HCT116 (cell line): ENCODE data around the gene XG. TPM values are rescaled to one million over a fixed set of nuclear protein-coding genes. Genes with fewer than 3 reads are reported as not detected.
"Not testable (repeated sequence)": the region's sequence is repeated elsewhere in the genome, so short reads cannot be mapped to it uniquely, and the experiment has no call there.

Experiments
- ATAC-seq: fragments of 200-7000 bp; cut with Tn5 transposase; 2 replicates; pipeline ENCODE4 v1.9.1; 2020; ENCODE audit warnings: mild to moderate bottlenecking, moderate library complexity
- BruUV-seq: library from RNA; stranded (reverse); fragments of 400-500 nt; replicated peaks from 2 replicates; lab custom pipeline; 2021; lab: Mats Ljungman, UMichigan
- CTCF ChIA-PET: fragments of 300-600 bp; sonication (Branson Sonifier 250); formaldehyde crosslinking; loops from one replicate; lab custom pipeline; 2021; ENCODE audit warnings: antibody characterized with exemption; lab: Charles Lee
- POLR2A ChIA-PET: fragments of 300-600, 350-600 bp; sonication (Branson Sonifier 250); formaldehyde crosslinking; loops from one replicate; lab custom pipeline; 2021; ENCODE audit warnings: antibody characterized with exemption; lab: Charles Lee
- RAD21 ChIA-PET, 2 experiments: fragments of 300-600 bp; sonication (Branson Sonifier 250); formaldehyde crosslinking; loops; one replicate each; lab custom pipeline; 2023; ENCODE audit warnings: low total read pairs in 2 of 2; ENCODE audit not compliant: uncharacterized antibody in 2 of 2, unreplicated experiment in 2 of 2, low non-redundant PET in 1 of 2; lab: Charles Lee
- DNase-seq: peaks from one replicate; pipeline ENCODE4 v3.0.0-alpha.2; 2010; ENCODE audit warnings: low read depth, low spot score
- H2AFZ ChIP-seq: fragments of 200-600 bp; shearing (Covaris generic), sonication (generic); 2 replicates; pipeline ENCODE4 v1.6.1; 2017; ENCODE audit warnings: low read depth, mixed run types, mixed read lengths, antibody characterized with exemption, low read length; ENCODE audit not compliant: poor library complexity, severe bottlenecking
- H3K27ac ChIP-seq: 2 replicates; pipeline ENCODE4 v1.5.1; 2012; ENCODE audit warnings: low read depth, low read length
- H3K27me3 ChIP-seq: fragments of 200-600 bp; sonication (generic); 2 replicates; pipeline ENCODE4 v1.6.1; 2016; ENCODE audit warnings: mixed run types, low read length, mixed read lengths; ENCODE audit not compliant: insufficient read depth
- H3K36me3 ChIP-seq, 2 experiments: fragments of 200-500 bp in 1 of 2; fragments of 200-600 bp in 1 of 2; sonication (Bioruptor generic) in 1 of 2; sonication (generic) in 1 of 2; 2 replicates each; pipeline versions ENCODE4 v1.5.1 to v1.6.1; 2014 to 2016; ENCODE audit warnings: low read length in 2 of 2, inconsistent platforms in 1 of 2, mixed read lengths in 1 of 2, mixed run types in 1 of 2; ENCODE audit not compliant: insufficient read depth in 2 of 2, control insufficient read depth in 1 of 2
- H3K4me1 ChIP-seq, 2 experiments: fragments of 200-600 bp in 1 of 2; sonication (generic) in 1 of 2; 2 replicates each; pipeline versions ENCODE4 v1.5.1 to v1.6.1; 2012 to 2017; ENCODE audit warnings: low read length in 2 of 2, inconsistent platforms in 1 of 2, mild to moderate bottlenecking in 1 of 2, mixed read lengths in 1 of 2, mixed run types in 1 of 2, moderate library complexity in 1 of 2; ENCODE audit not compliant: insufficient read depth in 2 of 2, control insufficient read depth in 1 of 2
- H3K4me2 ChIP-seq: fragments of 200-600 bp; sonication (generic); 2 replicates; pipeline ENCODE4 v1.6.1; 2017; ENCODE audit warnings: mixed run types, low read length, mixed read lengths
- H3K4me3 ChIP-seq, 2 experiments: fragments of 200-600 bp in 1 of 2; sonication (generic) in 1 of 2; replicated peaks in 1 of 2; 2 replicates each; pipeline ENCODE4 v1.5.1; 2011 to 2016; ENCODE audit warnings: low read length in 2 of 2, control low read depth in 1 of 2, low read depth in 1 of 2, mild to moderate bottlenecking in 1 of 2, mixed read lengths in 1 of 2, mixed run types in 1 of 2
- H3K79me2 ChIP-seq: fragments of 200-600 bp; sonication (generic); 2 replicates; pipeline ENCODE4 v1.6.1; 2017; ENCODE audit warnings: mild to moderate bottlenecking, mixed run types, low read length, moderate library complexity, mixed read lengths; ENCODE audit not compliant: insufficient read depth
- H3K9ac ChIP-seq: fragments of 200-600 bp; sonication (generic); 2 replicates; pipeline ENCODE4 v1.6.1; 2016; ENCODE audit warnings: low read length, mixed read lengths
- H3K9me2 ChIP-seq: fragments of 200-600 bp; sonication (generic), shearing (Covaris generic); 2 replicates; pipeline ENCODE4 v1.6.1; 2017; ENCODE audit warnings: mixed run types, mild to moderate bottlenecking, moderate library complexity; ENCODE audit not compliant: insufficient read depth
- H3K9me3 ChIP-seq, 2 experiments: fragments of 200-500 bp in 1 of 2; fragments of 200-600 bp in 1 of 2; sonication (Bioruptor generic) in 1 of 2; sonication (generic) in 1 of 2; 2 replicates each; pipeline ENCODE4 v1.6.1; 2014 to 2017; ENCODE audit warnings: low read length in 2 of 2, mixed read lengths in 2 of 2, inconsistent platforms in 1 of 2, low read depth in 1 of 2, mild to moderate bottlenecking in 1 of 2, mixed run types in 1 of 2, moderate library complexity in 1 of 2; ENCODE audit not compliant: control insufficient read depth in 1 of 2, insufficient read depth in 1 of 2
- H4K20me1 ChIP-seq: fragments of 200-600 bp; sonication (generic), shearing (Covaris generic); 2 replicates; pipeline ENCODE4 v1.6.1; 2017; ENCODE audit warnings: mixed run types, mild to moderate bottlenecking, moderate library complexity; ENCODE audit not compliant: insufficient read depth
- EZH2 ChIP-seq: fragments of 200-600 bp; sonication (generic); IDR thresholded peaks from 2 replicates; pipeline ENCODE4 v1.6.1; 2017; ENCODE audit warnings: antibody characterized with exemption, mixed run types
- FOSL1 ChIP-seq: IDR thresholded peaks from 2 replicates; pipeline ENCODE4 v1.6.1; 2012; ENCODE audit warnings: low read depth
- REST ChIP-seq: IDR thresholded peaks from 2 replicates; pipeline ENCODE4 v1.6.1; 2012; ENCODE audit warnings: low read depth
- ZBTB33 ChIP-seq: IDR thresholded peaks from 2 replicates; pipeline ENCODE4 v1.6.1; 2011; ENCODE audit warnings: mild to moderate bottlenecking, low read length, moderate library complexity; ENCODE audit not compliant: insufficient replicate concordance; ENCODE audit errors: extremely low read depth
- intact Hi-C: fragments of 100-400 bp; cut with micrococcal nuclease; formaldehyde crosslinking; loops from 2 replicates; pipeline ENCODE4 v1.10.0; 2022
- total RNA-seq: library from RNA; stranded (reverse); gene quantifications from one replicate; pipeline ENCODE4 v1.2.1, GENCODE V29; 2021; ENCODE audit not compliant: unreplicated experiment

XG gene
- total RNA-seq, 1 experiment from 2014 or later, result not detected

GRCh38 chrX:2774776-2775175, 22.9 kb downstream of the XG start (continued):
- no peak for TF ChIP-seq ZBTB33
- TF ChIP-seq EZH2, result no peak
- no peak for TF ChIP-seq FOSL1
- no peak for TF ChIP-seq REST
- TF ChIP-seq, all 23 proteins: peak for 0

GRCh38 chrX:2780472-2781225, 28.8 kb downstream of the XG start:
- H4K20me1 ChIP-seq, H3K4me2 ChIP-seq, POLR2A ChIA-PET, H3K27ac ChIP-seq, H3K9me2 ChIP-seq, intact Hi-C loops, BruUV-seq, H2AFZ ChIP-seq, H3K9ac ChIP-seq, RAD21 ChIA-PET, DNase-seq, CTCF ChIA-PET, H3K4me3 ChIP-seq, ATAC-seq, H3K27me3 ChIP-seq, H3K4me1 ChIP-seq, H3K9me3 ChIP-seq, H3K36me3 ChIP-seq, H3K79me2 ChIP-seq: not testable (repeated sequence)
